ENCODE measurements around the gene BMPR1A.

Gene BMPR1A

GRCh38 chr10:86756511-86757112, at the start of gene BMPR1A:
TSS of gene BMPR1A (plus strand) at chr10:86756619. CDS start at chr10:86876019, 119,400 bp downstream.
- DNase-seq: no peak

GRCh38 chr10:86706977-86707376, 49.4 kb upstream of the BMPR1A start:
- DNase-seq: no peak

- no peak for DNase-seq
Measured at GRCh38 chr10:86707505-86707904, 48.9 kb upstream of the BMPR1A start.

DNA sequence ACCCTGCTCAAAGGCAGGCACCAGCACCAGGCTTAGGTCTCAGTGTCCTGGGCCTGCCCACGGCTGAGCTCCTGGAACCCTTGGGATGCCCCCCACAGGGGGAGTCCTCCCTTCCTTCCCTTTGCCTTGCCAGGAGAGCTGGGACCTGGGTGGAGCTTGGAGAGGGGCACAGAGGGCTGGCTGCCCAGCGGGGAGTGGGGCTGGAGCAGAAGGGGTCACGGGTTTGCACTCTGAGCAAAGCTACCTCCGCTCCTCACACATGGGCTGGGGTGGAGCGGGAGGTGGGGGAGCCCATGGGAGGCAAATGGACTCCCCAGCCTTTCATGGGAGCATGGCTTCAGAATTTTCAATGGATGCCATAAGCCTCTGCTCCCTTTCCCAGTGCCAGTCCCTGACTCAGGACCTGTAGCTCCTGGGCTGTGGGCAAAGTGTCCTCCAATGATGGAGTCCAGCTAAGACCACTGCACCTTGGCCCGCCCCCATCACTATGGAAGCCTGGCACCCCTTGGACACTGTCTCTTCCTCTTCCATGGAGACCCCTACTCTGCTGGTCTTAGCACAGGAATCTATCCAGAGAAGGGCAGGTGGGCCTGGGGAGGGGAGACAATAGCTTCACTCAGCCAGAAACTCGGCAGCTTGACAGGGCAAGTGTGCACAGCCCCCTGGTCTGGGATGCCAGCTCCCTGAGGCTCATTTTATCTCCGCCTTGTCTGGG, 48.2 kb upstream of the BMPR1A start:
- no peak for DNase-seq

DNA sequence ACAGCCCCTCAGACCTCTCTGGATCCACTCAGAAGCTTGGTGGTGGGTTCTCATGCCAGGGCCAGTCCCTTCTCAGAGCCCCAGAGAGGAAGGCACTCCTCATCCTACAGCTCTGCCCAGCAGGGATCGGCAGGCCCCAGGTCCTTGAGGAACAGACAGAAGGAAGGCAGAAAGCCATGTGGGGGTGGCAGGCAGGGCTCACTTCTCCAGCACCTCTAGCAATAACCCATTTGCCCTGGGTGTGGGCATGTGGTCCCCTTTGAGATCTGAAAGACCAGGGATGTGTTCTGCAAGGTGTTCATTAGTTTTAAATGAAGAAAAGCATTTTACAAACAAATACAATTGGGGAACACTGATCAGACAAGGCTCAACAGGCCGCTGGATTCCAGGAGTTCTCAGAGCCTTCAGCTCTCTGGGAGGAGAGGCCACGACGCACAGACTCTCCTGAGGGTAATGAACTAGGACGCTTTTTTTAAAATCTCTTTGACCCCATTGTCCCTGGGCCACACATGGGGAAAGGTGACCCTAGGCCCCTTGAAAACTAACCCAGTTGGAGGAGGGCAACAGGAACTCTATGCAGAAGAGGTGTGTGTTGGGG, 47.5 kb upstream of the BMPR1A start:
- DNase-seq: no peak

DNA sequence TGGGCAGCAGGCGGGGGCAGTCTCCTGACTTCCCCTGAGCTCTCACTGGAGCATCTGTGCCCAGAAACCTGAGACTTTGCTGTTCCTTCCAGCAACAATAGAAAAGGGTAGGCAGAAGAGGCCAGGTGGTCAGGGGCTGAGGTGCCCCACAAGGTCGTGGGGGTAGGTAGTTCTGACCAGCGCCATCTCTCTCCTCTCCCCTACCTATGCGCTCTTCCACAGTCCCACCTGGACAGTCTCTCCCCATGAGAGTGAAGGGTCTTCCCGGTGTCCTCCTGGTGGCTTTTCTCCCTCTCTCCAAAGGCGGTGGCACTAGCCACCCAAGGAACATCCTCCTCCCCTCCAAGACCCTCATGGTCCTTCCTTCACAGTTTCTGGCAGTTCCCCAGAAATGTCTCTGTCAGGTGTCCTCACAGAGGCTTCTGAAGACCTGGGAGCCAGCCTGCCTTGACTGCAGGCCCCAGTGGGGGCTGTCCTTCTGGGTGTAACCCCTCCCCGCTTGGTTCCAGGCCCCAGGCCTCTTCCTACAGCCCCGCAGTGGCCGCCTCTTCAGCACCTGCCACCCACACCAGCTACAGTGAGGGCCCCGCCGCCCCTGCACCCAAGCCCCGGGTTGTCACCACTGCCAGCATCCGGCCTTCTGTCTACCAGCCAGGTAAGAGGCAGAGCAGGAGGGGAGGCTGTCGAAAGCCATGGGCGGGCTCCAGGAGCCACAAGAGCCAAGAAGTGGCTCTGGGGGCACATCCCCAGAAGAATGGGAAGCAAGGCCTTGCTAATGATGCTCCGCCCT, 46.8 kb upstream of the BMPR1A start:
- no peak for DNase-seq

- DNase-seq: peak in 1 of 2 experiments; percentile 56
Measured at GRCh38 chr10:86710987-86711512, 45.4 kb upstream of the BMPR1A start.

DNA sequence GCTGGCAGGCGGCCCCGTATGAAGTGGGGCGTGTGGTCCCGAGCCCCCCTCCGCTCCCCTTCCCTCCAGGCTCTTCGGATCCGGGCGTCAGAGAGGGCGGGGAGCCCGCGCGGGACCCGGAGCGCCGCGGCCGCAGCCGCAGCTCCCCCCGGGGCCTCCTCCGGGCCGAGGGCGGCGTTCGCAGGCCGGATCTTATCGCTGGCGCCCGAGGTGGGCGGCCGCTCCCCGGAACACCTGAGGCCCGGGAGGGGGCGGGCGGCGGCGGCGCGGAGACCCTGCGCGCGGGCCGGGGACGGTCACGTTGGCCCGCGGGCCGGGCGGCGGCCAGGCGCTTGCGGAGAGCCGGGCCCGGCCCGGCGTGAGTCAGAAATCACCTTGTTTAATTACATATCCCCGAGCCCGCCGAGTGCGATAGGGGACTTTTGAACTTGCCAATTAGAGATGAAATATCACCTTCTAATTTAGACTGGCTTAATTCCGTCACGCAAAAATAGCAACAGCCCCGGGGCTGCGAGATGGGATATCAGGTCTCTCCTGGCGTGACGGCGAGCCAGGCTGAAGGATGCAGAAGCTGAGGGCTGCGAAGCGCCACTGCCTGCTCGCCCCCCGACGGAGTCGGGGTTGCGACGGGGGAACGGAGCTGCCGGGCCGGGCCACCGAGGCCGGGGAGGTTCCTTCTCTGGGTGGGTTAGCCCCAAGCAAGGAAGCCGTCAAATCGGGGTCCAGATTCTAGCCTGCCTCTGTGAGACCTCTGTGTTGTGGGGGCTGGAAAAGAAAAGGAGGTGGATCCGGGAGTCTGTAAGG, 44.7 kb upstream of the BMPR1A start:
- DNase-seq: peak in 1 of 2 experiments; percentile 9

- peak in 1 of 2 experiments; percentile 9 for DNase-seq
Measured at GRCh38 chr10:86712317-86712707, 44.1 kb upstream of the BMPR1A start.

DNA sequence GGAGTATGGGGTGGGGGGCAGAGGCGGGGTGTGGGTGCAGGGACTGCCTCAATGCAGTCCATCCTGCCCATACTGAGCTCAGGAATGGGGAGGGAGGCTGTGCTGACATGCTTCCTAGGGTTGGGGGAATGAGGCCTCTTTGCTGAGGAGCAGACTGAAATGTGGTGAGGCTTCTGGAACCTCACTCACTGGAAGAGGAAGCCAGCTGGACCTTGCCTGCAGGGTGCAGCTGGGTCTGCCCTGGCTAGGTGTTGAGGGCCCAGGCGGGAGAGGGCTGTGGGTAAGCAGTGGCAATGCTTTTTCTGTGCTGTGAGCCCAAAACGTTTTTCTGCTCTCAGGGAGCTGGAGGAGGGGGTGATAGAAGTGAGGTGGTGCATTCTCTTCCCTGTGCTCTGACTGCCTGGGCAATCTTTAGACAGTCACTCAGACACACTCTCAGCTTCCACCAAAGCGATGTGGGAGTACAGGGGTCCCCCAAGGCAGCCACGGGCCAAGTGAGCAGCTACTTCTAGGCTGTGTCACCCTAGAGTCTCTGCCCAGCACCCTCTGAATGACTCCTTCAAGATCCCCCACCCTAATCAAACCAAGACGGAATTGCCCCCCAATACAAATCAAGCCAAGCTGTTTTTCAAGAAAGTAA, 41.1 kb upstream of the BMPR1A start:
- DNase-seq: no peak

DNA sequence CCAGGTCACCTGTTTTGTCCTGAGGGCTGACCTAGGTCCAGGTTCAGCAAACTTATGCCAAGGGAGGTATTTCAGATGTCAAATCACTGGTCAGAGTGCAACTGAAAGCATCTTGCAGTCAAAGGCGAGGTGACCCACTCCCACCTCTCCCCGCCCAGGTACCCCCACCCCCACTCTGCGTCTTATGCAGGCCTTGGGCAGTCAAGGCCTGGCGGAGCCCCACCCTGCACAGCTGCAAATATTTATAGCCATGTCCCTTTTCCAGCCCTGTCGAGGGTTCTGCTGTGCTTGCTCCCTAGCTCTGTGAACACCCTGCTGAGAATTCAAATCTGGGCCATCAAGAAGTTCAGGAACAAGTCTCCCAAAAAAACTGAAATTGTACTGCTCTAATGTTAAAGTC, 40.6 kb upstream of the BMPR1A start:
- no peak for DNase-seq

GRCh38 chr10:86716466-86716865, 40.0 kb upstream of the BMPR1A start:
- no peak for DNase-seq

DNA sequence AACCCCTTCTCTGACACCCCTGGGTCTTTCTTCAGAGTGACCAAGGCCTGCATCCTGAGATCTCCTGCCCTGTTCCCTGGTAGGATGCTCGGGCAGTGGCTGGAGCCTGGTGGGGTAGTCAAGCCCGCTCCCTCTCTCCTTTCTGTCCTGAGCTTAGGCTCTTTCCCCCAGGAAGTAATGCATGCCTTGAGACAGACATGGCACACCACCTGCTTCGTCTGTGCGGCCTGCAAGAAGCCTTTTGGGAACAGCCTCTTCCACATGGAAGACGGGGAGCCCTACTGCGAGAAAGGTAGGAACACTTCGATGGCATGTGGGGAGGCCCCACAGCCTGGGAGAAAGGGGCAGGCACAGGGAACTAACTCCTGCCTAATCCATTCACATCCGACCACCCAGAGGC, 37.9 kb upstream of the BMPR1A start:
- no peak for DNase-seq

GRCh38 chr10:86721232-86721631, 35.2 kb upstream of the BMPR1A start:
- no peak for DNase-seq

GRCh38 chr10:86723009-86723408, 33.4 kb upstream of the BMPR1A start:
- DNase-seq: no peak

- no peak for DNase-seq
Measured at GRCh38 chr10:86724445-86724844, 32.0 kb upstream of the BMPR1A start.

DNA sequence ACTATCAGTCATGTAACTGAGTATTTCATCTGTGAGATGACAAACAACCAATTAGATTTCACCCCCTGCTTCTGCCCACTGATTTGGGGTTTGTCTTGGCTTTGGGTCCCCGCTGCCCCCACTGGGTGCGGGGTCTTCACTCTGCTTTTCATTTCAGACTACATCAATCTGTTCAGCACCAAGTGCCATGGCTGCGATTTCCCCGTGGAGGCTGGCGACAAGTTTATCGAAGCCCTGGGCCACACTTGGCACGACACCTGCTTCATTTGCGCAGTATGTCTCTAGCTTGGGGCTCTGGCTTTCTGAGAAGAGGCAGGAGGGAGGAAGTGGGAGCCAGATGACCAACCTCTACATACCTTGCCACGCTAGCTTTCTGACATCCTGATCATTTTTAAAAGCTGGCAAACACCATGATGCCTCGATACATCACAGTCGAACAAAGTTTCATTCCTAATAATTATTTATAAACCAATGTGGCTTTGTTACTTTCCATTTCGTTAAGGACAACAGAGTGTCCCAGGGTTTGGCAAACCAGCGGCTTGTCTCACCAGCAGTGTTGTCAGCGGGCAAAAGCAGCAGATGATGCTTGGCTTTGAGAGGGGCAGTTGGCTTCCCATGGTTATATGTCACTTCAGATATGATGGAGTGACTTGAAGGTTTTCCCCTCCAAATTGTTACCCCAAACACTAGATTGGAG, 30.3 kb upstream of the BMPR1A start:
- no peak for DNase-seq

DNA sequence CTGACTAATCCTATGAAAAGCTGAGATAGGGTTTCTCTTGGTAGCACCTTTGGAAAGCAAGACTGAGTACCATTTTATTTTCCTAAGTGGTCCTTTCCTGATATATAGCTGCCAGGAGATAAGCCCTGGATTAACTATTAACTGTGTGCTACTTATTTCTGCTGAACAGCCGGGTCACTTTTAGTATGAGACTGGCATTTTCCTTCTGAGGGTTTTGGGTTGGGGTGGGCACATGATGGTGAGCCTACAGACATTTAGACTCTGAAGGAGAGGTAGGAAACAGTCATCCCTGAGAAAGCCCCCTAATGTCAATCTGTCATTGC, 29.8 kb upstream of the BMPR1A start:
- no peak for DNase-seq

GRCh38 chr10:86727470-86727869, 28.9 kb upstream of the BMPR1A start:
- no peak for DNase-seq

DNA sequence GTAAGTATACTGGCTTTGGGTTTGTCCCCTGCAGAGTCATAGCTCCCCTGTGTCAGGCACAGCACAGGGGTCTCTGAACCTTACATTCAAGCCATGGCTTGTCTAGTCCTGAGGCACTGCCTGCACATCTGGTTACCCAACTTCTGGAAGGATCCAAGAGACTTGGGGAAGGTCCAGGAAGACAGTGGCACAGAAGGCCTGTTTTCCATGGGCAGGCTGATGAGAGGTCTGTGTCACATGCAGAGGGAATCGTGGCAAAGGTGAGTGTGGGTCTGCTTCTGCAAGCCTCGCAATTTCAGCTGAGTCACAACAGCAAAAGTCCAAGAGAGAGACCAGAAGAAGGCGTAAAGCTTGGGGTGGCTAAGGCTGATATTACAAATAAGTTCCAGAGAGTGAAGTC, 28.4 kb upstream of the BMPR1A start:
- DNase-seq: no peak

GRCh38 chr10:86729677-86730076, 26.7 kb upstream of the BMPR1A start:
- DNase-seq: no peak

Data from NCI-H524 (cell line).